ENCODE data around the gene ING4.

- TF ChIP-seq CTCF (IDR thresholded peaks at IDR 0.05) (no peak), POLR2A (IDR thresholded peaks at IDR 0.05) (no peak)
Observed at GRCh38 chr12:6691473-6691872, 28.6 kb upstream of the ING4 start.

All from esophagus squamous epithelium (tissue), 4 donors.